Astrocyte of the spinal cord (primary cell): ENCODE measurements around the gene PTPRR.

Source experiments
- DNase-seq: peaks from one replicate; pipeline ENCODE4 v3.0.0; 2011; ENCODE audit warnings: low read depth, low spot score
- H3K4me3 ChIP-seq: 2 replicates; pipeline ENCODE4 v1.5.1; 2011; ENCODE audit warnings: low read depth, mild to moderate bottlenecking, low read length, moderate library complexity
- in situ Hi-C: cut with HindIII; loops from 2 replicates; pipeline ENCODE4 v1.10.0; 2017; ENCODE audit warnings: low sequenced_read_pairs
- TF ChIP-seq, protein P1 (sequence below): IDR thresholded peaks from 2 replicates; pipeline ENCODE4 v1.5.1; 2012; ENCODE audit warnings: low read depth, mild to moderate bottlenecking, low read length, inconsistent platforms

The PTPRR gene

DNA sequence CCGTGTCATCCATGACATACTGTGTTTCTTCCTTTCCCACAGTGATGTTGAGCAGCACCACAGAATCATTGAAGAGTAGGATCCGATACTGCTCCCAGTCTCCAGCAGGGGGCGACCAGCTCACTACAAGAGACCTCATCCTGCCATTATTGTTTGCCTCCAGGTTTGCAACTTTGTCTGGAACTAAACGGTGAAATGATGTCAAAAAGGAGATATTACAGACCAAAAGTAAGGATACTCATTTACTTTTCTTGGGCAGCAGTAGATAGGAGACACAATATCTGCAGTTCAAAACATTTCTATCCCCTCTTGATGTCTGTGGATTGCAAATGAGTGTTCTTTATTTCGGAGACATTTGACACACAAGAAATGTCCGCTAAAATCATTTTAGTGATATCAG is 330.5 kb downstream of the PTPRR start:
- in situ Hi-C loops, result no loop called here
- DNase-seq, result peak; percentile 84
- no peak overlapping the region for H3K4me3 ChIP-seq
- TF ChIP-seq, protein P1, sequence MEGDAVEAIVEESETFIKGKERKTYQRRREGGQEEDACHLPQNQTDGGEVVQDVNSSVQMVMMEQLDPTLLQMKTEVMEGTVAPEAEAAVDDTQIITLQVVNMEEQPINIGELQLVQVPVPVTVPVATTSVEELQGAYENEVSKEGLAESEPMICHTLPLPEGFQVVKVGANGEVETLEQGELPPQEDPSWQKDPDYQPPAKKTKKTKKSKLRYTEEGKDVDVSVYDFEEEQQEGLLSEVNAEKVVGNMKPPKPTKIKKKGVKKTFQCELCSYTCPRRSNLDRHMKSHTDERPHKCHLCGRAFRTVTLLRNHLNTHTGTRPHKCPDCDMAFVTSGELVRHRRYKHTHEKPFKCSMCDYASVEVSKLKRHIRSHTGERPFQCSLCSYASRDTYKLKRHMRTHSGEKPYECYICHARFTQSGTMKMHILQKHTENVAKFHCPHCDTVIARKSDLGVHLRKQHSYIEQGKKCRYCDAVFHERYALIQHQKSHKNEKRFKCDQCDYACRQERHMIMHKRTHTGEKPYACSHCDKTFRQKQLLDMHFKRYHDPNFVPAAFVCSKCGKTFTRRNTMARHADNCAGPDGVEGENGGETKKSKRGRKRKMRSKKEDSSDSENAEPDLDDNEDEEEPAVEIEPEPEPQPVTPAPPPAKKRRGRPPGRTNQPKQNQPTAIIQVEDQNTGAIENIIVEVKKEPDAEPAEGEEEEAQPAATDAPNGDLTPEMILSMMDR, result peak; percentile 85
